ENCODE data around the gene HTR4.

Gene HTR4

GRCh38 chr5:148554621-148555020, 99.7 kb downstream of the HTR4 start:
- Mint-ChIP-seq H3K27me3 (ENCODE audit: low read depth) (no peaks in the 10 kb centered on the region), H3K27ac (no peak overlapping the region), H3K36me3 (ENCODE audit: low read depth) (no peaks in the 10 kb centered on the region), H3K4me1 (no peaks in the 10 kb centered on the region), H3K4me3 (no peak overlapping the region), H3K9me3 (no peaks in the 10 kb centered on the region)
- no peak for TF ChIP-seq CTCF (IDR thresholded peaks at IDR 0.05; ENCODE audit: unreplicated experiment in 3 of 3)

GRCh38 chr5:148543727-148544126, 110.6 kb downstream of the HTR4 start:
- Mint-ChIP-seq H3K9me3 (no peaks in the 10 kb centered on the region), H3K36me3 (ENCODE audit: low read depth) (no peaks in the 10 kb centered on the region), H3K27me3 (ENCODE audit: low read depth) (peaks cover 10% of the 10 kb centered on the region), H3K4me1 (no peaks in the 10 kb centered on the region), H3K27ac (no peak overlapping the region), H3K4me3 (no peak overlapping the region)
- TF ChIP-seq CTCF (IDR thresholded peaks at IDR 0.05; ENCODE audit: unreplicated experiment in 3 of 3), result no peak

GRCh38 chr5:148542812-148543211, 111.5 kb downstream of the HTR4 start:
- H3K4me3 Mint-ChIP-seq, result no peak overlapping the region
- H3K27ac Mint-ChIP-seq, result no peak overlapping the region
- no peaks in the 10 kb centered on the region for H3K36me3 Mint-ChIP-seq (ENCODE audit: low read depth)
- H3K27me3 Mint-ChIP-seq (ENCODE audit: low read depth), result peaks cover 10% of the 10 kb centered on the region
- TF ChIP-seq CTCF (IDR thresholded peaks at IDR 0.05; ENCODE audit: unreplicated experiment in 3 of 3), result no peak
- H3K4me1 Mint-ChIP-seq, result no peaks in the 10 kb centered on the region
- H3K9me3 Mint-ChIP-seq, result no peaks in the 10 kb centered on the region

- Mint-ChIP-seq H3K27ac (no peak overlapping the region), H3K4me3 (no peak overlapping the region), H3K9me3 (peaks cover 2% of the 10 kb centered on the region), H3K36me3 (ENCODE audit: low read depth) (no peaks in the 10 kb centered on the region), H3K27me3 (ENCODE audit: low read depth) (peaks cover 10% of the 10 kb centered on the region), H3K4me1 (no peaks in the 10 kb centered on the region)
- TF ChIP-seq CTCF (IDR thresholded peaks at IDR 0.05; ENCODE audit: unreplicated experiment in 3 of 3), result no peak
Measured at GRCh38 chr5:148541054-148541835, 113.1 kb downstream of the HTR4 start.

- Mint-ChIP-seq H3K4me3 (no peak overlapping the region), H3K36me3 (ENCODE audit: low read depth) (no peaks in the 10 kb centered on the region), H3K27ac (no peak overlapping the region), H3K9me3 (peaks cover 8% of the 10 kb centered on the region), H3K27me3 (ENCODE audit: low read depth) (peaks cover 7% of the 10 kb centered on the region), H3K4me1 (no peaks in the 10 kb centered on the region)
- TF ChIP-seq CTCF (IDR thresholded peaks at IDR 0.05; ENCODE audit: unreplicated experiment in 3 of 3), result no peak
Measured at GRCh38 chr5:148540647-148541046, 113.7 kb downstream of the HTR4 start.

GRCh38 chr5:148539851-148540250, 114.5 kb downstream of the HTR4 start:
- no peak overlapping the region for H3K27ac Mint-ChIP-seq
- no peaks in the 10 kb centered on the region for H3K4me1 Mint-ChIP-seq
- peaks cover 4% of the 10 kb centered on the region for H3K27me3 Mint-ChIP-seq (ENCODE audit: low read depth)
- H3K36me3 Mint-ChIP-seq (ENCODE audit: low read depth), result no peaks in the 10 kb centered on the region
- no peak overlapping the region for H3K4me3 Mint-ChIP-seq
- TF ChIP-seq CTCF (IDR thresholded peaks at IDR 0.05; ENCODE audit: unreplicated experiment in 3 of 3), result no peak
- peaks cover 11% of the 10 kb centered on the region for H3K9me3 Mint-ChIP-seq
